CD4-positive, alpha-beta T cell treated with Interleukin-12 subunit alpha and Interleukin-12 subunit beta, for 1 hour (primary cell): ENCODE data around the gene PPIB.

Source experiments
- DNase-seq: peaks from one replicate; pipeline ENCODE4 v3.0.0-alpha.2; 2020

The PPIB gene

DNA sequence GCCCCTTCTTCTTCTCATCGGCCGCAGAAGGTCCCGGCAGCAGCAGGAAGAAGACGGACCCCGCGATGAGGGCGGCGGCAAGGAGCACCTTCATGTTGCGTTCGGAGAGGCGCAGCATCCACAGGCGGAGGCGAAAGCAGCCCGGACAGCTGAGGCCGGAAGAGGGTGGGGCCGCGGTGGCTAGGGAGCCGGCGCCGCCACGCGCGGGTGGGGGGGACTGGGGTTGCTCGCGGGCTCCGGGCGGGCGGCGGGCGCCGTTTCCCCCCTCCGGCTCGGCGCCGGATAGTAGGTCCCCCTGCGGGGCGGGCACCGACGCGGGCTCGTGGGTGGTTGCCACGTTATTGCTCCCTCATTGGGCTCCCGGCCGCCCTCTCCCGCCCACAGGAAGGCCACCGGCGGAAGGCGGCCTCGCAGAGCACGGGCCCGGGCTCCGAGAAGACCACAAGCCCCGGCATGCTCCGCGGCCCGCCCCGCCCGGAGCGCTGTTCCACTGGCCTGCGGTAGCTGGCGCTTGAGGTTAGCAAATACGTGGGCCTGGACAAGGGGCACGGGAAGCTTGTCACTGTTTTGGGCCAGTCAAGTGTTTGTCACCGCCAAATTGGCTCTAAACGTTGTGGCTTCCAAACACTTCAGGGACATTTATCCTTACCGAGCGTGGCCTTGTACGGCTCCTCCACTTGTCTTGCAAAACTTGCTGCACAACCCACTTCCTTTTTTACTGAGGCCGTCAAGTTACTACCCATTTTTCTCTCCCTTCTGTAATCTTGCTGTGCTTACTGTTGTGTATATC, at the start of gene PPIB:
TSS of gene PPIB (minus strand) at position 154 of the 790 bp plus-strand sequence. CDS start at position 118, 36 bp downstream.
- peak; percentile 98 for DNase-seq

GRCh38 chr15:64211696-64212095, 48.9 kb upstream of the PPIB start:
- DNase-seq = no peak

DNA sequence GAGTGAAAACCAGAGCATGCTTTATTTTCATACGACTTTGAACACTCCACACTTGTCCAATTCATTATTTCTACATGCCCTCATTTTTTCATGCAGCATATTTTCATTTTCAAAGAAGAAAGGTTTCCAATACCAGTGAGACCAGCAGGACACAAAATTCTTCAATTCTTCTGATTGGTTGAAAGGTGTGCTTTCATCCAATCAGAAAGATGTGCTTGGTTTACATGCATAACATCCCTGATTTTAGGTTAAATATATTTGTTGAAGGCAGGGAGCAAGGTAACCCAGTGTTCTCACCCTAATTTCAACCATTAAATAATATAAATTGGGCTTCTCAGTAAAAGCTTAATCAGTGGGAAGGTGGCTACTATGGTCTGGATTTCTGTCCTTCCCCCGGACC, 47.5 kb upstream of the PPIB start:
- DNase-seq = no peak

DNA sequence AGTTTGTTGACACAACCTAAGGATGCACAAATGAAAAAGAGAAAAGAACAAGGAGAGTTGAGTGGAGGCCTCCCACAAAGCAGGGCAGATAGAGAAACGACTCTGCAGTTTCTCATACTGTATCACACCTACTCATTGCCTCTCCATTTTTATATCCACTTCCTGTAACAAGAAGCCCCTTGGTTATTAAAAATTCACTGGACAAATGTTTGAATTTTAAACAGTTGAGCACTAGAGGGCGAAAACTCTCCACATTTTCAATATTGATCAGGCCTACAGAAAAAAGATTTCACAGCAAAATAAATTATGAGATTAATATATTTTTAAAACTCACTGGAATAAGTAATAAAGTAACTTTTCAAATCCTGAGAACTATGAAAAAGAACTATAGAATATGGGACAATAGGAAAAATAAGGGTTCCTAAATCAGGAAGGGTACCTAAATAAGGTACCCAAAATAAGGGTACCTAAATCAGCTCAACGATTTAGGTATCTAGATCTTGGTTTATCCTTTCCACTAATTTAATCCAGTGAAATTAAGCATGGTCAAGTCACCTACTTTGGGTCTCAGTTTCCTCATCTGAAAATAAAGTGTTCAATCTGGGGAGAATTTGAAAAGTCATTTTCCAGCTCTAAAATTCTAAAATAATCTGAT, 47.0 kb upstream of the PPIB start:
- DNase-seq = peak; percentile 30

DNA sequence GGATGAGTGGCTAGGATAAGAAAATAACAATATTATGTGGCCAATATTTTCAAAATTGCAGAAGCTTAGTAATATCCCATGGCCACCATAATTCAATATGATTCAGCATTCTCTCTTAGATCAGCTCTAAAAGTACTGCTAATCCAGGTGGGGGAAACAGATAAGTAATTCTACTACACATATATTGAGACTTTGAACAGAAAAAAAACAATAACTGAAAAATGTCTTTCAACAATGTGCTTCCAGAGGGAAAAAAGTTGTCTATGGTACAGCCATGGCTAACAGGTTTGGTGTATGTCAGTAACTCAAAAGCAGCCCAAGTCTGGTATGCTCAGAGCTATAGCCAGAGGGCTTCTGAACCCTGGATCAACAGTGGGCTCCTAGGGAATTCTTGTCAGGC, 42.4 kb upstream of the PPIB start:
- DNase-seq = no peak

DNA sequence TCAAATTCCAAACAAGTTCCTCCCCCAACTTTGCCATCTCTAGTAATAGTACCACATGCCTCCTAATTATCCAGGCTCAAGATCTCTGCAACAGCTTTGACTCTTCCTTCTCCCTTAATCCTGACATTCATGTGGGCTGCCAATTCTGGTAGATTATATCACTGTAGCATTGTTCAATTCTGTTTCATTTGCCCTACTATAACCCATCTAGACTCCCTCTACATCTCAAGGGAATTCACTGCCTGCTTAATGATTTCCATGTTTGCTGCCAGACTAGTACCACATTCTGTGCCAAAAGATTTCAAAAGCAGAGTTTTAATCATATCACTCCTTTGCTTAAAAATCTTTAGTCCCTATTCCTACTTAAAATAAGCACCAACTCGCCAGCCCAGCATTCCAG, 34.6 kb upstream of the PPIB start:
- no peak for DNase-seq

- no peak for DNase-seq
These were observed 31.1 kb upstream of the PPIB start for GRCh38 chr15:64193971-64194370.

- DNase-seq = no peak
These were observed 29.4 kb upstream of the PPIB start for GRCh38 chr15:64191971-64192830.

GRCh38 chr15:64187396-64188191, 24.8 kb upstream of the PPIB start:
- DNase-seq = no peak

DNA sequence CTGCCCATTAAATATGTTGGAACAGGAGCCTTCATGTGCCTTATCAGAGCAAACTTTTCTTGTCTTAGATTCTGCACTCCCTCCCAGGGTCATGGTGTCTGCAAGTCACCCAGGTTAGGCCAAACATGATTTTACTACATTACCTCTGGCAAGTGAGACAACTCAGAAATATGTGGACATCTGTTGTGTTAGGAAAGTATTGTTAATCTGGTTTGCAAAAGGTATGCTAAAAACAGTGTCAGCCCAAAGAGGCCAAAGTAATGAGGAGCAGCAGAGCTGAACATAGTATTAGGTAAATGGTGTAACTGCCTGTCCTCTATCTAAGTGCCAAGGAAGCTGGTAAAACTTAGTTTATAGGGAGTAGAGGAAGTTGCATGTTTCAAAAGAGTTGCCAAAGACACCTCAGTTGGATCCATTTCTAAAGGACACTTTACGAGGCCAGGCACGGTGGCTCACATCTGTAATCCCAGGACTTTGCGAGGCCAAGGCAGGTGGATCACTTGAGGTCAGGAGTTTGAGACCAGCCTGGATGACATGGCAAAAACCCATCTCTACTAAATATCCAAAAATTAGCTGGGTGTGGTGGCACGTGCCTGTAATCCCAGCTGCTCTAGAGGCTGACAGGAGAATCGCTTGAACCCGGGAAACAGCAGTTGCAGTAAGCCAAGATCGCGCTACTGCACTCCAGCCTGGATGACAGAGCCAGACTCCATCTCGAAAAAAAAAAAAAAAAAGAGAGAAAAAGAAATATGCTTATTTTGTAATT, 22.5 kb upstream of the PPIB start:
- DNase-seq = no peak

GRCh38 chr15:64182859-64183370, 20.1 kb upstream of the PPIB start:
- DNase-seq = no peak

- no peak for DNase-seq
These were observed 17.5 kb upstream of the PPIB start for GRCh38 chr15:64180235-64180824.

DNA sequence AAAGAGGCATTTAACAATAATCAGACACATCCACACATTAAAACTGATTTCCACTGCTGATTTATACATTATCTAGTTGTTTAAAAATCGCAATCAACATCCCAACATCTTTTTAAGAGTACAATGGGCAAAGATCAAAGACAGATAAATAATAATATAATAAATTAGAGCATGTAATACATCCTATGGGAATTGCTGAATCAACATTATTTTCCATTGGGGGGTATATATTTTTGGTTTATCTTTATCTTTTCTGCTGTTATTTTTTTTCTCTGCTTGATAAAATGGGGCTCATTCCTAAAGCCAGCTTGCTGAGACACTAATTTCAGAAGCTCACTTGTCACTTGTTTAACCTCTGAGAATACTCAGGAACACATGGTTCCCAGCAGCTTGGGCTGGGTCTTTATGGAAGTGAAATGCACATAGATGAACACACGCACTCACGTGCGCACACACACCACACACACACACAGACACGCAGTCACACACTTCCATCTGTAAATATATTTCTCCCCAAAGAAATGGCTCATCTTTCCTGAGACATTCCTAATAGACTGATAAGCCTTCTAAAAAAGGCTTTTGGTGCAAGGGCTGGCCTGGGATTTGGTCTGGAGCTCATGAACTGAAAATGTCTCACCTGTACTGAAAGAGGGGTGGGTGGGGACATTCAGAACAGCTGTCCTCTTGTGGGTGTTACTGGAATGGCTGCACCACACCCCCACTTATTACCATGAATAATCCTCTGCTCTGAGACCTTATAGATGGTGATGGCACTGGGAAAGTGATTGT, 3.5 kb upstream of the PPIB start:
- DNase-seq = no peak

- no peak for DNase-seq
These were observed 1.6 kb upstream of the PPIB start for GRCh38 chr15:64164436-64164835.

GRCh38 chr15:64163659-64164362, 989 bp upstream of the PPIB start:
- no peak for DNase-seq

- DNase-seq = no peak
These were observed 349 bp downstream of the PPIB start for GRCh38 chr15:64162478-64162868.

DNA sequence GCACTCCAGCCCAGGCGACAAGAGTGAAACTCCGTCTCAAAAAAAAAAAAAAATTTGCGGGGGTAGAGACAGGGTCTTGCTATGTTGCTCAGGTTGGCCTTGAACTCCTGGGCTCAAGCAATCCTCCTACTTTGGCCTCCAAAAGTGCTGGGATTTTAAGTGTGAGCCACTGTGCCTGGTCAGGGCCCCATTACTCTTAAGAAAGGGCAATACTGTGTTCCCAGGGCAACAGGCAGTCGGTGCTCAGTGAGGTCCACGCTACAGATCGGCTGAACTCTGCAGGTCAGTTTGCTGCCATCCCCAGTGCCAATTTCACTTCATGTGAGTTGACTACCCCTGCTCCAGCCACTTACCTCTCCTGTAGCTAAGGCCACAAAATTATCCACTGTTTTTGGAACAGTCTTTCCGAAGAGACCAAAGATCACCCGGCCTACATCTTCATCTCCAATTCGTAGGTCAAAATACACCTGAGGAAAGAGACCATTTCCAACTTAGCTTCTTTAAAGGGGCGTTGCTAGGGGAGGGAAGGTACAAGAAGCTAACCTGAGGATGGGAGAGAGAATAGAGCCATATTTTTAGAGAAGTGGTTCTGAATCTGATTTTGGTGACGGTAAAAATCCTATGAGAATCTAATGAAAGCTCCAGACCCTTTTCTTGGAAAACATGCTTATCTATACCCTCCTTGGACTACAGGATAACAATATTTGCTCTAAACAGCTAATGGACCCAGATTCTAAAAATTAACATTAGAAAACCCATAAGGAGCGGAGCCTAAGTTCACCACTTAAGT, 939 bp downstream of the PPIB start:
- DNase-seq = no peak

- DNase-seq = no peak
These were observed 4.3 kb downstream of the PPIB start for GRCh38 chr15:64158363-64159134.
